HG02938 (cell line): ENCODE data around the gene GP1BB.
"Not testable (repeated sequence)": the region's sequence is repeated elsewhere in the genome, so short reads cannot be mapped to it uniquely, and the experiment has no call there.

Experiments used
- ATAC-seq: cut with Tn5 transposase; IDR thresholded peaks from one replicate; pipeline ENCODE4 v1.9.1; 2021; ENCODE audit warnings: mild to moderate bottlenecking, moderate library complexity; ENCODE audit not compliant: unreplicated experiment

Gene GP1BB

GRCh38 chr22:19693581-19693980 is 29.8 kb upstream of the GP1BB start:
- ATAC-seq = no peak

GRCh38 chr22:19693981-19694670 is 29.2 kb upstream of the GP1BB start:
- no peak for ATAC-seq

- ATAC-seq = no peak
Measured at GRCh38 chr22:19694696-19695095, 28.6 kb upstream of the GP1BB start.

- no peak for ATAC-seq
Measured at GRCh38 chr22:19696504-19697276, 26.6 kb upstream of the GP1BB start.

GRCh38 chr22:19697871-19698270 is 25.5 kb upstream of the GP1BB start:
- ATAC-seq = not testable (repeated sequence)

GRCh38 chr22:19700790-19701419 is 22.4 kb upstream of the GP1BB start:
- no peak for ATAC-seq

- no peak for ATAC-seq
Measured at GRCh38 chr22:19701420-19702145, 21.8 kb upstream of the GP1BB start.

- ATAC-seq = no peak
Measured at GRCh38 chr22:19703869-19704268, 19.5 kb upstream of the GP1BB start.

- ATAC-seq = no peak
Measured at GRCh38 chr22:19704355-19705015, 18.9 kb upstream of the GP1BB start.

- ATAC-seq = no peak
Measured at GRCh38 chr22:19705181-19705934, 18.0 kb upstream of the GP1BB start.

GRCh38 chr22:19706661-19707151 is 16.6 kb upstream of the GP1BB start:
- no peak for ATAC-seq

- no peak for ATAC-seq
Measured at GRCh38 chr22:19707347-19708290, 15.7 kb upstream of the GP1BB start.

- ATAC-seq = no peak
Measured at GRCh38 chr22:19708321-19709011, 14.9 kb upstream of the GP1BB start.

GRCh38 chr22:19709063-19709769 is 14.1 kb upstream of the GP1BB start:
- ATAC-seq = no peak

- no peak for ATAC-seq
Measured at GRCh38 chr22:19710020-19710768, 13.1 kb upstream of the GP1BB start.

GRCh38 chr22:19710769-19711106 is 12.6 kb upstream of the GP1BB start:
- no peak for ATAC-seq

- ATAC-seq = no peak
Measured at GRCh38 chr22:19713245-19713644, 10.1 kb upstream of the GP1BB start.
